ENCODE measurements around the gene CAP2.
A peak's percentile ranks its signal among the peaks of the same experiment; 100 is the strongest.
"Not testable (repeated sequence)": the region's sequence is repeated elsewhere in the genome, so short reads cannot be mapped to it uniquely, and the experiment has no call there.

The CAP2 gene

DNA sequence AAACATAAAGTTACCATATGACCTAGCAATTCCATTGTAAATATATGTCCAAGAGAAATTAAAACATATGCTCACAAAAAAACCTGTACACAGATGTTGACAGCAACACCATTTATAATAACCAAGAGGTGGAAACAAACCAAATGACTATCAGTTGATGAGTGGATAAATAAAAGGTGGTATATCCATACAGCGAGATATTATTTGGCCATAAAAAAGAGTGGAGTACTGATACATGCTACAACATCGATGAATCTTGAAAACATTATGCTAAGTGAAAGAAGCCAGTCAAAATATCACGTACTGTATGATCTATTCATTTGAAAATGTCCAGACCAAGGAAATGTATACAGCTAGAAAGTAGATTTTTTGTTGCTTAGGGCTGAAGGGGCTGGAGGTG is 2.9 kb downstream of the CAP2 start:
- no peak for DNase-seq (ENCODE audit: low spot score)

DNA sequence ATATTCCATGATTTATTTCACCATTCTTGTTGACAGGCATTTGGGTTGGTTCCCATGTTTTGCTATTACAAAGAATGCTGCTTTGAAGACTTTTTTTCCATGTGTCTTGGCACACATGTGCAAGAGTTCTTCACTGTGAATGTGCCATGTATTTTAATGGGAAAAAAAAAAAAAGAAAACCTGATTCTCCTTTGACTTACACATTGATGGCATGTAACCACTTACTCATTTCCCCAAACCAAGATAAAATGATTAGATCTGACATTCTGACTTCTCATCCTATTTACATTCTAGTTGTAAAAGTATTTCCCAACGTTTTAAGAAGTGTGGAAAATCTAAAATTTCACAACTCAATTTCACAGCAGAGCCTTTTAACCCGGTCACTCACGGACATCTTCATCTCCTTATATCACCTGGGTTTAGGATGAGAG is 4.4 kb downstream of the CAP2 start:
- DNase-seq (ENCODE audit: low spot score), result no peak

DNA sequence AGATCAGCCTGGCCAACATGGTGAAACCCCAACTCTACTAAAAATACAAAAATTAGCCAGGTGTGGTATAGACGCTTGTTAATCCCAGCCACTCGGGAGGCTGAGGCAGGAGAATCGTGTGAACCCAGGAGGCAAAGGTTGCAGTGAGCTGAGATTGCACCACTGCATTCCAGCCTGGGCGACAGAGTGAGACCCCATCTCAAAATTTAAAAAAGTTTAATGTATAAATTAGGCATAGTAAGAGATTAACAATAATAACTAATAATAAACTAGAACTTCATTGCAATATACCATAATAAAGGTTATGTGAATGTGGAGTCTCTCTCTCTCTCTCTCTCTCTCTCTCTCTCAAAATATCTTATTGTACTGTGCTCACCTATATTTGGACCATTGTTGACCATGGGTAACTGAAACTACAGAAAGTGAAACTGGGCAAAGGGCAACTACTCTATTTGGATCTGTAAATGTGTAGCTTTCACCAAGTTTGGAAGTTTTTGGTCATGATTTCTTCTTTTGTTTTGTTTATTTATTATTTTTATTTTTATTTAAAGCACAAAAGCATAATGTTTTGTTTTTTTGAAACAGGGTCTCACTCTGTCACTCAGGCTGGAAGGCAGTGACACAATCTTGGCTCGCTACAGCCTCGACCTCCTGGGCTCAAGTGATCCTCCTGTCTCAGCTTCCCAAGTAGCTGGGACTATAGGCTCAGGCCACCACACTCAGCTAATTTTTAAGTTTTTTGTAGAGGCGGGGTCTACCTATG is 12.0 kb downstream of the CAP2 start:
- DNase-seq (ENCODE audit: low spot score), result not testable (repeated sequence)

- no peak for DNase-seq (ENCODE audit: low spot score)
Observed at GRCh38 chr6:17405944-17406245, 12.5 kb downstream of the CAP2 start.

GRCh38 chr6:17408081-17408480 is 14.7 kb downstream of the CAP2 start:
- no peak for DNase-seq (ENCODE audit: low spot score)

- no peak for DNase-seq (ENCODE audit: low spot score)
Observed at GRCh38 chr6:17410281-17410680, 16.9 kb downstream of the CAP2 start.

DNA sequence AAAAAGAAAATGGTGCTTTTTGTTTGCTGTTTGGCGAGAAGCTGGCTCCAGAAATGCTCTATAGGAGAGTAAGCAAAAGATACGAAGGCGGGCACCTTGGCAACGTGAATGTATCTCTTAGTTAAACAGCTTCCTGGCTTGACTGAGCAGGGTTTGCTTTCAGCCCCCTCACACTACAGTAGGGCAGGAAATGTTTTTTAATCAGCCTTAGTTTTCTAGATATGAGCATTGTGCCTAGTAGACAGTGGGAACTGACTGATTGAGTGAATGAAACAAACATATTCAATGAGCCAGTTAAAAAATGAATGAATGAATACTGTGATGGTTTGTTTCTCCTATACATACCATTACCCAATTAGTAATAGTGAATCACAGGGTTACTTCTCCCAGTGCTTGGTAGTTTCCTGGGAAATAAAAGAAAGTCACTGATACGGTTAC is 19.9 kb downstream of the CAP2 start:
- DNase-seq (ENCODE audit: low spot score), result no peak

DNA sequence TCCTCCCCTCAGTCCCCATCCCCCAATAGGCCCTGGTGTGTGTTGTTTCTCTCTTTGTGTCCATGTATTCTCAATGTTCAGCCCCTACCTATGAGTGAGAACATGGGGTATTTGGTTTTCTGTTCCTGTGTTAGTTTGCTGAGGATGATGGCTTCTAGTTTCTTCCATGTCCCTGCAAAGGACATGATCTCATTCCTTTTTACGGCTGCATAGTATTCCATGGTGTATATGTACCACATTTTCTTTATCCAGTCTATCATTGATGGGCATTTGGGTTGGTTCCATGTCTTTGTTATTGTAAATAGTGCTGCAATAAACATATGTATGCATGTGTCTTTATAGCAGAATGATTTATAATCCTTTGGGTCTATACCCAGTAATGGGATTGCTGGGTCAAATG is 21.0 kb downstream of the CAP2 start:
- DNase-seq (ENCODE audit: low spot score), result not testable (repeated sequence)

DNA sequence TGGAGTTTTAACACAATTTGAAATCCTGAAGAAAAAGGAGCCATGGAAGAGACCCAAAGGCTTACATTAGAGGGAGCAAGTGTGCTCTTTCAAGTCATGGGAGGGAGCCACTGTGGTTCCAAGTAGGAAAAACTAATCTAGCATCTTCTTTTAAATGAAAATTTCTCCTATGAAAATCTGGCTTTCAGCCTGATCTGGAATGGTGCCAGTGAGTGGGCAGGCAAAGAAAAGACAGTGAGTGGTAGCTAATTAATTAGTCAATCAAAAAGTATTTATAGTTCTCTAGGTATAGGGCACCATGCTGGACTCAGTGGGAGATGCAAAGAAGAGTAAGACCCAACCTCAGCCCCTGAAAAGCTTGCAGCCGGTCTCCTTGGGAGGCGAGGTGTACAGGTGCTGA is 21.9 kb downstream of the CAP2 start:
- no peak for DNase-seq (ENCODE audit: low spot score)

GRCh38 chr6:17416806-17417205 is 23.4 kb downstream of the CAP2 start:
- no peak for DNase-seq (ENCODE audit: low spot score)

- no peak for DNase-seq (ENCODE audit: low spot score)
Observed at GRCh38 chr6:17417817-17418216, 24.4 kb downstream of the CAP2 start.

DNA sequence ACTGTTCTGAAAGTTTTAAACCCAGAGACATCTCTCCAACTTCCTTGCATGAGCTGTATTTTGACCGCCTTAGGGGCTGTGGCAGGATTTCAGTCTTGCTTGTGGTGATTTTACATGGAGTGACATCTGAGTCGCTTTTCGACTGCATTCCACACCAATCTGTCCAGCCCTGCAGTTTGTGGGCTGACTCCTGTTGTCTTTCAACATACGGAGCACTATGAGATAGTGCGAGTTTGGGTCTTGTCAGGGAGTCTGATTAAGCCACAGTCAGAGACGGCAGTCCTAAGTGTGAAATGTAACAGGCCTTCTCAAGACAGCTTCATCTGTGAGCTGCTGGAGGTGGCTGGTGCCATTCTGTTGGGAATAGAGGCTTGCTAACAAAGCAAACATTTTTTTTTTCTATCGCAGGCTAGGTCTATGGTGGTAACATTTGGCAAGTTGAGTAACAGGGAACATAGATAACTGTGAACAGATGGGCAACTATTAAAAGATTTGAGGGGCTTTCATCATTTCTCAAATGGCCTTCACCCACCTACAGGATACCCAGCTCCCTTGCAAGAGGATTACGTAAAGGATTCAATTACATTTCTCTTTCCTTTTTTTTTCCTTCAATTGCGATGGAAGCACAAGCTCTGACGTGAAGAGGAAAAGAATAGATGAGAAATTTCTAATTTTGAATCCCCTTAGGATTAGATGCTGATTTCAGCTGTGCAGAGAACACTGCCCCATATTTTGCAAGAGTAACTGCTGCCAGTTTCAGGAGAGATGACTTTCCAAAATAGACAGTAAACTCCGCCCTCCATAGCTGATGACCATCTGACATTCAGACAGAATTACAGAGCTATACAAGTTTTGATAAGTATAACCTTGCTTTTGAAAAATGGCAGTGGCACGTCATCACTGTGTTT is 25.1 kb downstream of the CAP2 start:
- DNase-seq (ENCODE audit: low spot score), result peak; percentile 67

- DNase-seq (ENCODE audit: low spot score), result no peak
Observed at GRCh38 chr6:17419189-17419575, 25.8 kb downstream of the CAP2 start.

GRCh38 chr6:17420368-17420767 is 27.0 kb downstream of the CAP2 start:
- DNase-seq (ENCODE audit: low spot score), result no peak

DNA sequence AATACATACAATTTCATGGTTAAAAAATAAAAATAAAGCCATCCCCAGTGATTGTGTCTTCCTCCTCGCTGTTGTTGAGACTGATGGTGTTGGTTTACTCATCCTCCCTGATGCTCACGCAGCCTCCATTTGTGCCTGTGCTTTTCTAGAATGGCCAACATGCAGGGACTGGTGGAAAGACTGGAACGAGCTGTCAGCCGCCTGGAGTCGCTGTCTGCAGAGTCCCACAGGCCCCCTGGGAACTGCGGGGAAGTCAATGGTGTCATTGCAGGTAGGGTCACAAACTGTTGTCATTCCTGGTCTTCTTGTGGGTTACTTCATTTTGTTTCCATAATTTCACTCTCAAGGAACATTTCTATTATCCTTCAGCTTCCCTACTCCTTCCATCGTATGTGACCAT is 28.0 kb downstream of the CAP2 start:
- no peak for DNase-seq (ENCODE audit: low spot score)

- DNase-seq (ENCODE audit: low spot score), result no peak
Observed at GRCh38 chr6:17423026-17423425, 29.6 kb downstream of the CAP2 start.

DNA sequence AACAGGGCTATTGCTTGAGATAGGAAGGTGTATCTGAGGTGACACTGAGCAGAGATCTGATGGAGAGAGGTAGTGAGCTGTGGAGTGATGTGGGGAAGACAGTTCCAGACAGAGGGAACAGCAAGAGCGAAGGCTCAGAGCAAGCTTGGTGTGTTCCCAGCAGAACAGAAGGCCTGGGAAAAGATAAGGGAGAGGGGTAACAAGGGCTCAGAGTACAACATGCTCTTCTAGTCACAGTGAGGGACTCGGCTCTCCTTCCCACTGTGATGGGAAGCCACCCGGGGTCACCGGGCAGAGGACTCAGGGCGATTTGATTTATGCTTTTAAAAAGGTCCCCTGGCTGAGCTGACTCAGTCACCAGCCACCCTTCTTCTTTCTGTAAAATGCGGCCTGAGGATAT is 33.7 kb downstream of the CAP2 start:
- no peak for DNase-seq (ENCODE audit: low spot score)

GRCh38 chr6:17427617-17428016 is 34.2 kb downstream of the CAP2 start:
- no peak for DNase-seq (ENCODE audit: low spot score)

DNA sequence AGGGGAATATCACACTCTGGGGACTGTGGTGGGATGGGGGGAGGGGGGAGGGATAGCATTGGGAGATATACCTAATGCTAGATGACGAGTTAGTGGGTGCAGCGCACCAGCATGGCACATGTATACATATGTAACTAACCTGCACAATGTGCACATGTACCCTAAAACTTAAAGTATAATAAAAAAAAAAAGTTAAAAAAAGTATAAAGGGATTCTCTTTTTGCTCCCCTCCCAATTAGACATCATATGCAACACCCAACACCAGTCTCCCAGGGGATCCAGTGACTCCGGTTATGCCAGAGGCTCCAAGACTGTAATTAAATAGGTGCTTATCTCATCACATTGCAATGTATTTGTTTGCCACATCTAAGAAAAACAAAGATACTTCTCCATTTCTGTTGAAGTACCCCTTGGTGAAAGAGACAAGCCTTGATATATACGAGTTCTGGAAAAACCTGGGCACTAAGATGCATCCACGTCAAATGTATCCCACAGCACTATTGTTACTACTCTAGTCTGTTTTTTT is 35.3 kb downstream of the CAP2 start:
- peak; percentile 37 for DNase-seq (ENCODE audit: low spot score)

DNA sequence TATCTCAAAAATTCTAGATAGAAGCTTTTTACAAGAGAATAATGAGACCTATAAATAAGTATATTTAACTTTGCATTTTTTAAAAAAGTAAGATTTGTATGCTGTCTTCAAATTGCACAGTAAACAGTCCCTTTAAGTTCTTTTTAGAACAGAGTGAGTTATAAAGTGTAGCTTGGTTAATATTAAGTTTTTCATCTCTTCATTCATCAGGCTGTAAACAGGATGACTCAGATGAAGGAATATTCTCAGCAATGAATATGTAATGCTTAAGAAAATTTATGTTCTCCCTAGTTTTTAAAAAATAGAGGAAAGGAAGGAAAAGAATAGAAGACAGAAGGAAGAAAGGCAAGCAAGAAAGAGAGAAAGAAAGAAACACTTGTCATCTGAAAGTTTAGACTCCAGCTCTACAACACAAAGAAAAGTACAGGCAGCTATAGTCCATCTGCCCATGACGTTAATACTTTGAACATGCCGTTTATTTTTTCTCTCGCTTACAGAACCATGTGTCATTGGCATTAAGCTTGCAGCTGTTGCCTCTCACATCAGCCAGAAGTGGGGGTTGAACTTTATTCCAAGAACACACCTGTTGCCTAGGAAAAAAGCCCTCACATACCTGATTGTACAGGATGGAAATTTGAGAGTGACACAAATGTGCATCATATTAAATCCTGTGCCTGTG is 36.1 kb downstream of the CAP2 start:
- peak; percentile 42 for DNase-seq (ENCODE audit: low spot score)

DNA sequence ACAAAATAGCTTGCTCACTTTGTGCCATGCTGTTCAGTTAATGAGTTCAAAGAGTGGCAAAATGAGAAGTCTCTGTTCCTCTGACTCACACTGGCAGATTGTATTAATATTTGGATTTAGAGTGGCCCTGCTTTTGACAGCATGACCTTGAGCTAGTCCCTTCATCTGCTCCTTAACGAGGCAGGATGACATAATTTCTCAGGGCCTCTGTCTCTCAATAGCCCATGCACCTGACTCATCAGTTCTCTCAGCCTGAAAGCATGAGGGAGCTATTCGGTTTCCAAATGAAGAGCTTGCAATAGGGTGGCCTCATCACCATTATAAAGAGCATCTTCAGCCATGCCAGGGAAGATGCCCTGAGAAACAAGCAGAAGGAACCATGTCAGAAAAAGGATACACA is 38.2 kb downstream of the CAP2 start:
- DNase-seq (ENCODE audit: low spot score), result no peak

- no peak for DNase-seq (ENCODE audit: low spot score)
Observed at GRCh38 chr6:17432356-17432755, 39.0 kb downstream of the CAP2 start.

All from D341Med (cell line).